Suprapubic skin (tissue), 4 donors: ENCODE measurements around the gene EEPD1. TPM values are rescaled to one million over a fixed set of nuclear protein-coding genes. Genes with fewer than 3 reads are reported as not detected.

Experiments used
- DNase-seq, 2 donors: peaks; one replicate each; pipeline ENCODE4 v3.0.0-alpha.2; 2019; ENCODE audit warnings: low spot score in 2 of 2
- H3K27ac ChIP-seq: fragments of 200-600 bp; sonication (generic); one replicate; pipeline ENCODE4 v1.5.1; 2019
- H3K27me3 ChIP-seq: fragments of 200-600 bp; sonication (generic); one replicate; pipeline ENCODE4 v1.5.1; 2019
- H3K36me3 ChIP-seq: fragments of 200-600 bp; sonication (generic); one replicate; pipeline ENCODE4 v1.5.1; 2019
- H3K4me1 ChIP-seq: fragments of 200-600 bp; sonication (generic); one replicate; pipeline ENCODE4 v1.5.1; 2019
- H3K4me3 ChIP-seq: fragments of 200-600 bp; sonication (generic); one replicate; pipeline ENCODE4 v1.5.1; 2019; ENCODE audit warnings: mild to moderate bottlenecking
- H3K9me3 ChIP-seq: fragments of 200-600 bp; sonication (generic); one replicate; pipeline ENCODE4 v1.5.1; 2019
- EP300 ChIP-seq: sonication (generic); formaldehyde crosslinking; IDR thresholded peaks from one replicate; pipeline ENCODE4 v1.6.1; 2017; ENCODE audit warnings: antibody characterized with exemption
- POLR2A ChIP-seq, 2 donors: fragments of 450-650 bp; IDR thresholded peaks; one replicate each; pipeline ENCODE4 v1.6.1; 2017; ENCODE audit warnings: antibody characterized with exemption in 2 of 2, mild to moderate bottlenecking in 2 of 2, moderate library complexity in 2 of 2
- POLR2AphosphoS5 ChIP-seq, 3 donors: sonication (generic); formaldehyde crosslinking; IDR thresholded peaks; one replicate each; pipeline ENCODE4 v1.6.1; 2017; ENCODE audit warnings: antibody characterized with exemption in 3 of 3
- WGBS: methylation state at CpG from one replicate; pipeline ENCODE4 v1.1.5; 2018; 5-methylcytosine and 5-hydroxymethylcytosine counted together
- total RNA-seq, 4 donors: library from RNA; depleted of rRNA; stranded (reverse); fragments of >200 nt; gene quantifications; one replicate each; pipeline ENCODE4 v1.1.0, GENCODE V29; 2016
- TF ChIP-seq, protein P1 (sequence below), 2 donors: fragments of 200-600 bp in 1 of 2; fragments of 450-650 bp in 1 of 2; sonication (generic) in 1 of 2; IDR thresholded peaks; one replicate each; pipeline ENCODE4 v1.5.1; 2016 to 2019; ENCODE audit warnings: antibody characterized with exemption in 2 of 2, mild to moderate bottlenecking in 1 of 2, moderate library complexity in 1 of 2

Gene EEPD1
- total RNA-seq, 4 donors from 2014 or later = 11.7 to 18.2 (median 16.1) TPM

DNA sequence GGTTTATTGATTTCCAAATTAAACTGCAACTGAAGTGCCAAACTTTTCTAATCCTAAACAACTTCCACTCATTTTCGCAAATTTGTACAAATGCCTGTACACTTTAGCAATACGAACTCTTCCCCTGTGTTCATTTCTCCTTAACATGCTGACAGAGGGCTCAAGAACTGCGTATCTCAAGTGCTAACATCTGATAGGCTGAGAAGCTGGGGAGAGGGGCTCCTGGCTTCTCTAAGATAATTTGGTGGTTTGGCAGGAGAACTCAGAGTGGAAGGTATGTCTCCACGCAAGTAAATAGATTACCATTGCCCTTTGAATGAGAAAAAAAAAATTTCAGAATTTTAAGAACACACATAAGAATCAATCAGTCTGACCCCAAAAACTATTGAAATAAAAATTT lies 183.3 kb downstream of the EEPD1 start:
- H3K27me3 ChIP-seq = no peaks in the 10 kb centered on the region
- no peaks in the 10 kb centered on the region for H3K4me1 ChIP-seq
- no peak overlapping the region for H3K4me3 ChIP-seq
- no peaks in the 10 kb centered on the region for H3K9me3 ChIP-seq
- TF ChIP-seq POLR2AphosphoS5 (IDR thresholded peaks at IDR 0.05) (no peak), EP300 (no peak), POLR2A (IDR thresholded peaks at IDR 0.05) (no peak)
- TF ChIP-seq, protein P1, sequence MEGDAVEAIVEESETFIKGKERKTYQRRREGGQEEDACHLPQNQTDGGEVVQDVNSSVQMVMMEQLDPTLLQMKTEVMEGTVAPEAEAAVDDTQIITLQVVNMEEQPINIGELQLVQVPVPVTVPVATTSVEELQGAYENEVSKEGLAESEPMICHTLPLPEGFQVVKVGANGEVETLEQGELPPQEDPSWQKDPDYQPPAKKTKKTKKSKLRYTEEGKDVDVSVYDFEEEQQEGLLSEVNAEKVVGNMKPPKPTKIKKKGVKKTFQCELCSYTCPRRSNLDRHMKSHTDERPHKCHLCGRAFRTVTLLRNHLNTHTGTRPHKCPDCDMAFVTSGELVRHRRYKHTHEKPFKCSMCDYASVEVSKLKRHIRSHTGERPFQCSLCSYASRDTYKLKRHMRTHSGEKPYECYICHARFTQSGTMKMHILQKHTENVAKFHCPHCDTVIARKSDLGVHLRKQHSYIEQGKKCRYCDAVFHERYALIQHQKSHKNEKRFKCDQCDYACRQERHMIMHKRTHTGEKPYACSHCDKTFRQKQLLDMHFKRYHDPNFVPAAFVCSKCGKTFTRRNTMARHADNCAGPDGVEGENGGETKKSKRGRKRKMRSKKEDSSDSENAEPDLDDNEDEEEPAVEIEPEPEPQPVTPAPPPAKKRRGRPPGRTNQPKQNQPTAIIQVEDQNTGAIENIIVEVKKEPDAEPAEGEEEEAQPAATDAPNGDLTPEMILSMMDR (IDR thresholded peaks at IDR 0.05) = no peak
- H3K36me3 ChIP-seq = no peaks in the 10 kb centered on the region
- H3K27ac ChIP-seq = no peak overlapping the region
- DNase-seq = no peak
- WGBS = 96% methylated on average over 4 of the region's 4 CpGs

DNA sequence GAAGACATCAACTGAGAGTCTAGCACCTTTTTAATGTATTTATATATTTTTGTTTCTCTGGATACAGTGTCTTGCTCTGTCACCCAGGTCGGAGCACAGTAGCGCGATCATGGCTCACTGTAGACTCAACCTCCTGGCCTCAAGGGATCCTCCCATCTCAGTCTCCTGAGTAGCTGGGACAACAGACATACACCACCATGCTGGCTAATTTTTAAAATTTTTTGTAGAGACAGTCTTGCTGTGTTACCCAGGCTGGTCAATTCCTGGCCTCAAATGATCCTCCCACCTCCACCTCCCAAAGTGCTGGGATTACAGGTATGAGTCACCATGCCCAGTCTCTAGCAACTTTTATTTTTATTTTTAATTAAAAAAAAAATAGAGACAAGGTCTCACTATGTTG lies 185.2 kb downstream of the EEPD1 start:
- Histone ChIP-seq H3K27ac (no peak overlapping the region), H3K27me3 (no peaks in the 10 kb centered on the region), H3K9me3 (no peaks in the 10 kb centered on the region), H3K36me3 (no peaks in the 10 kb centered on the region), H3K4me3 (no peak overlapping the region), H3K4me1 (no peaks in the 10 kb centered on the region)
- DNase-seq = no peak
- WGBS = 97% methylated on average over 3 of the region's 3 CpGs
- TF ChIP-seq EP300 (no peak), POLR2AphosphoS5 (IDR thresholded peaks at IDR 0.05) (no peak), POLR2A (IDR thresholded peaks at IDR 0.05) (no peak)
- TF ChIP-seq, protein P1 (IDR thresholded peaks at IDR 0.05) = no peak

DNA sequence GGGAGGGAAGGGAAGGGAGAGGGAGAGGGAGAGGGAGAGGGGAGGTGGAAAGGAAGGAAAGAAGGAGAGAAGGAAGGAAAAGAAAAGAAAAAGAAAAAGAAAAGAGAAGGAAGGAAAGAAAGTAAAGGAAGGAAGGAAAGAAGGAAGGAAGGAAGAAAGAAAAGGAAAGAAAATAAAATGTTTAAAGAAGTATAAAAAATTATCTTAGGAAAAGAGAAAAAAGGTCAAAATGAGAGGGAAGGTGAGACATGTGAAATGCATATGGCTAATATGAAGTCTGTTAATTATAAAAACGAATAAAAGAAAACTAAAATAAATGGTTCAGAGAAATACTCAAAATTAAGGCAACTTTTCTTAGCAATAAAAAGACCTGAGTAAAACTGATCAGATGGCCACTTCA lies 190.5 kb downstream of the EEPD1 start:
- DNase-seq = no peak
- H3K4me1 ChIP-seq = peaks cover 2% of the 10 kb centered on the region
- H3K27me3 ChIP-seq = no peaks in the 10 kb centered on the region
- no peak overlapping the region for H3K27ac ChIP-seq
- H3K4me3 ChIP-seq = no peak overlapping the region
- no peaks in the 10 kb centered on the region for H3K9me3 ChIP-seq
- no peaks in the 10 kb centered on the region for H3K36me3 ChIP-seq
- TF ChIP-seq EP300 (no peak), POLR2A (IDR thresholded peaks at IDR 0.05) (no peak), POLR2AphosphoS5 (IDR thresholded peaks at IDR 0.05) (no peak)
- TF ChIP-seq, protein P1 (IDR thresholded peaks at IDR 0.05) = no peak
- WGBS = 91% methylated on average over 1 of the region's 1 CpG

DNA sequence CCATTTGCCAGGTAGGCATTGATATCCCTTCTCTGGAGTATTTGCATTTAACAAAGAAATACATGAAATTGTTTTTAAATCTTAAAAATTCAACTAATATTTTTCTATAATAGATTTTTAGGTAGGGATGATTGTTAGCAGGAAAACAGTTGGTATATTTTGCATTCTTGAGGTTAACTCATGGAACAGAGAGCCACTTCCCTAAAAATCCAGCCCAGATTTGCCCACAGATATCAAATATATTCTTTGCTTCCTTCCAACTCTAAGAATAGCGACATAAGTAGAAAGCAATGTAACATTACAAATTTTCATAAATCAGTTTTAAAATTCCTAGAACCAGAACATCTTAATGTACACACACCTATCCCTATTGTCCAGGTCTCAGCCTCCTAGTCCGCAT lies 191.6 kb downstream of the EEPD1 start:
- 80% methylated on average over 2 of the region's 2 CpGs for WGBS
- H3K27me3 ChIP-seq = no peaks in the 10 kb centered on the region
- DNase-seq = no peak
- no peak overlapping the region for H3K4me3 ChIP-seq
- TF ChIP-seq EP300 = no peak
- TF ChIP-seq POLR2AphosphoS5 (IDR thresholded peaks at IDR 0.05) = no peak
- no peak for TF ChIP-seq POLR2A (IDR thresholded peaks at IDR 0.05)
- TF ChIP-seq, protein P1 (IDR thresholded peaks at IDR 0.05) = no peak
- no peaks in the 10 kb centered on the region for H3K36me3 ChIP-seq
- H3K9me3 ChIP-seq = no peaks in the 10 kb centered on the region
- H3K27ac ChIP-seq = no peak overlapping the region
- H3K4me1 ChIP-seq = peaks cover 2% of the 10 kb centered on the region

DNA sequence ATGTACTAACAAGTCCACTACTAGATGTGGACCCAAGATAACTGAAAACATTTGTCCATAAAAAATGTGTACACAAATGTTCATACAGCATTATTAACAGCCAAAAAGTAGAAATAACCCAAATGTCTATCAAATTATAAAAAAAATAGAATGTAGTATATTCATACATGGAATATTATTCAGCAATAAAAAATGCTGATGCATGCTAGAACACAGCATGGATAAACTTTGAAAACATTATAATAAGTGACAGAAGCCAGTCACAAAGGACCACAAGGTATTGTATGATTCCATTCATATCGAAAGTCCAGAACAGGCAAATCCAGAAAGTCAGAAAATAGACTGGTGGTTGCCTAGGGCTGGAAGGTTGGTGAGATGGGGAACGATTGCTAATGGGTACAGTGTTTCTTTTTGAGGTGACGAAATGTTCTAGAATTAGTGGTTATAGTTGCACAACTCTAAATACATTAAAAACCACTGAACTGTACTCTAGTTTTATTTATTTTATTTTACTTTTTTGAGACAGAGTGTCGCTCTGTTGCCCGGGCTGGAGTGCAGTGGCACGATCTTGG lies 193.3 kb downstream of the EEPD1 start:
- DNase-seq = no peak
- Histone ChIP-seq H3K36me3 (no peaks in the 10 kb centered on the region), H3K4me3 (no peak overlapping the region), H3K4me1 (peaks cover 2% of the 10 kb centered on the region), H3K27me3 (no peaks in the 10 kb centered on the region), H3K27ac (no peak overlapping the region), H3K9me3 (no peaks in the 10 kb centered on the region)
- WGBS = 78% methylated on average over 6 of the region's 6 CpGs
- TF ChIP-seq POLR2A (IDR thresholded peaks at IDR 0.05) (no peak), POLR2AphosphoS5 (IDR thresholded peaks at IDR 0.05) (no peak), EP300 (no peak)
- TF ChIP-seq, protein P1 (IDR thresholded peaks at IDR 0.05) = no peak
